ENCODE measurements around the gene CNTNAP2.

GRCh38 chr7:147069771-147070170 is 953.2 kb downstream of the CNTNAP2 start:
- no peak for TF ChIP-seq CTCF (IDR thresholded peaks at IDR 0.05)
- no peak for TF ChIP-seq POLR2A (IDR thresholded peaks at IDR 0.05)

Data from lower leg skin (tissue), 3 donors.